ENCODE results near the gene KIF1A. TPM values are rescaled to one million over a fixed set of nuclear protein-coding genes. Genes with fewer than 3 reads are reported as not detected.

Gene KIF1A
- total and polyA plus RNA-seq, 2 donors (not counting 3 experiments of a cell fraction or from before 2014, with no cell fraction given), result 0.11 to 0.64 TPM

- BruUV-seq (replicated peaks), result no TSS peak
- H3K9me1 ChIP-seq (replicated peaks; ENCODE audit: control insufficient read depth, extremely low read depth, insufficient read depth, low read length), result no peaks in the 10 kb centered on the region
- dilution Hi-C loops (cut with MboI; ENCODE audit: extremely low pct_ligation_motif_present, low sequenced_read_pairs) (no loop called here), intact Hi-C loops (cut with micrococcal nuclease) (no loop called here)
- no peak overlapping the region for H3K4me3 ChIP-seq (replicated peaks in 1 of 3; ENCODE audit: insufficient read depth in 1 of 3, low read depth in 1 of 3, low read length in 3 of 3)
- H2AFZ ChIP-seq (ENCODE audit: low read depth, low read length), result no peak overlapping the region
- POLR2A ChIA-PET, result no interaction called here
- DNase-seq (ENCODE audit: low read depth, low spot score) (no peak), FAIRE-seq (no peak)
- no peaks in the 10 kb centered on the region for H3K4me1 ChIP-seq (ENCODE audit: control insufficient read depth, extremely low read depth, insufficient read depth, low read length)
- H3K9me3 ChIP-seq (replicated peaks; ENCODE audit: control insufficient read depth, insufficient read depth, low read length), result no peaks in the 10 kb centered on the region
- H3K36me3 ChIP-seq (ENCODE audit: control insufficient read depth in 2 of 2, extremely low read depth in 1 of 2, insufficient read depth in 2 of 2, low read length in 2 of 2), result no peaks in the 10 kb centered on the region
- no peak overlapping the region for H3K4me2 ChIP-seq (ENCODE audit: insufficient read depth, low read length)
- no peaks in the 10 kb centered on the region for H4K20me1 ChIP-seq (replicated peaks; ENCODE audit: control insufficient read depth, extremely low read depth, insufficient read depth, low read length)
- CTCF ChIA-PET, result no interaction called here
- H3K27me3 ChIP-seq (ENCODE audit: control insufficient read depth in 2 of 2, insufficient read depth in 2 of 2, low read length in 2 of 2), result no peaks in the 10 kb centered on the region
- no peak overlapping the region for H3K9ac ChIP-seq (replicated peaks; ENCODE audit: extremely low read depth, insufficient read depth, low read length)
- no peaks in the 10 kb centered on the region for H3K79me2 ChIP-seq (ENCODE audit: control insufficient read depth, insufficient read depth, low read length)
- no peak overlapping the region for H3K27ac ChIP-seq (ENCODE audit: insufficient read depth, low read depth, low read length)
- no peak for TF ChIP-seq GATA2 (IDR thresholded peaks at IDR 0.05; ENCODE audit: insufficient read depth, insufficient read length, low read depth, low read length)
- no peak for TF ChIP-seq POLR2AphosphoS5 (IDR thresholded peaks at IDR 0.05; ENCODE audit: insufficient read depth, low read depth, low read length)
- TF ChIP-seq, protein P1, sequence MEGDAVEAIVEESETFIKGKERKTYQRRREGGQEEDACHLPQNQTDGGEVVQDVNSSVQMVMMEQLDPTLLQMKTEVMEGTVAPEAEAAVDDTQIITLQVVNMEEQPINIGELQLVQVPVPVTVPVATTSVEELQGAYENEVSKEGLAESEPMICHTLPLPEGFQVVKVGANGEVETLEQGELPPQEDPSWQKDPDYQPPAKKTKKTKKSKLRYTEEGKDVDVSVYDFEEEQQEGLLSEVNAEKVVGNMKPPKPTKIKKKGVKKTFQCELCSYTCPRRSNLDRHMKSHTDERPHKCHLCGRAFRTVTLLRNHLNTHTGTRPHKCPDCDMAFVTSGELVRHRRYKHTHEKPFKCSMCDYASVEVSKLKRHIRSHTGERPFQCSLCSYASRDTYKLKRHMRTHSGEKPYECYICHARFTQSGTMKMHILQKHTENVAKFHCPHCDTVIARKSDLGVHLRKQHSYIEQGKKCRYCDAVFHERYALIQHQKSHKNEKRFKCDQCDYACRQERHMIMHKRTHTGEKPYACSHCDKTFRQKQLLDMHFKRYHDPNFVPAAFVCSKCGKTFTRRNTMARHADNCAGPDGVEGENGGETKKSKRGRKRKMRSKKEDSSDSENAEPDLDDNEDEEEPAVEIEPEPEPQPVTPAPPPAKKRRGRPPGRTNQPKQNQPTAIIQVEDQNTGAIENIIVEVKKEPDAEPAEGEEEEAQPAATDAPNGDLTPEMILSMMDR (IDR thresholded peaks at IDR 0.05; ENCODE audit: extremely low read depth in 1 of 2, insufficient read depth in 1 of 2, low read depth in 1 of 2, low read length in 2 of 2), result no peak
- no peak for TF ChIP-seq MAX (IDR thresholded peaks at IDR 0.05; ENCODE audit: insufficient read depth, insufficient read length)
- TF ChIP-seq POLR2A (IDR thresholded peaks at IDR 0.05; ENCODE audit: low read depth, low read length), result no peak
- no peak for TF ChIP-seq FOS (IDR thresholded peaks at IDR 0.05; ENCODE audit: borderline replicate concordance, insufficient read depth, low read length)
- TF ChIP-seq EZH2 (IDR thresholded peaks at IDR 0.05; ENCODE audit: borderline replicate concordance, low read depth, low read length, severe bottlenecking), result no peak
- no peak for TF ChIP-seq JUN (IDR thresholded peaks at IDR 0.05; ENCODE audit: borderline replicate concordance, insufficient read depth, insufficient read length, low read depth)
- no peak for TF ChIP-seq MYC (IDR thresholded peaks at IDR 0.05; ENCODE audit: low read depth, low read length)
These were observed 50.9 kb downstream of the KIF1A start for GRCh38 chr2:240769096-240769495.

Measured in endothelial cell of umbilical vein (primary cell).